GM18498 (cell line): ENCODE results near the gene KDM4B.

Source experiments
- ATAC-seq: cut with Tn5 transposase; IDR thresholded peaks from one replicate; pipeline ENCODE4 v1.9.1; 2021; ENCODE audit warnings: mild to moderate bottlenecking, moderate library complexity; ENCODE audit not compliant: unreplicated experiment

KDM4B gene

DNA sequence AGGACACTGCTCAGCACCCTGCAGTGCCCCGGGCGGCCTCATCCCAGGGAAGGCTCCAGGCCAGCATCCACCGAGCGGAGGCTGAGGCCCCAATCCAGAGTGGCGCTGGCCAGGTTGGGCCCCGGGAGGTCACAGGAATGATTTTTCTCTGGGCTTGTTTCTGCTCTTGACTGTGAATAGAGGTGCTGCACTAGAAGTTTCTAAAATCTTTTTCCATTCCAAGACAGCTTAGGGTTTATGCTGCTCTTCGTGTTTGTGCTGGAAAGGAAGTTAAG is 15.1 kb downstream of the KDM4B start:
- ATAC-seq = no peak

DNA sequence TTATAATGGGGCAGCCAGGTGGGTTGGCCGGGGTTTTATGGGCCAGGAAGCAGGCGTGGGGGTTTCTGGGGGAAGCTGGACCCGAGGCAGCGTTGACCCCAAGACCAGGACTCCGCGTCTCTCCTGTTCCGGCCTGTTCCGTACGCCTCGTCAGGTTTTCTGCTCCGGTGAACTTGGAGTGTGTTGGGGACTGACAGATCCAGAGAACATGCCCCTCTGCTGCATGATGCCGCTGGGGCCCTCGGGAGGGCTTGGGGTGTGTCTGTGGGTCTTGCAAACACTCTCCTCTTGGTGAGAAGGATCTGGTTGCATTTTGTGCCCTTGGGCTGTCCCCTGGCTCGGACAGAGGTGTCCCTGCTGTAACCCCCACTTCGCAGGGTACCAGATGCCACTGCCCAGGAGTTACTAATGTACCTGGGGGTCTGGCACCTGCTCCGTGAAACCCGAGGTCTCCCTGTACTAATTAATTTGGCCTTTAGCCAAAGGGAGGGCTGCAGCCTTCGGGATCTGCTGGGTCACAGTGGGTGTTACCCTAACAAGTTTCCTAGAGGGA is 15.6 kb downstream of the KDM4B start:
- ATAC-seq = no peak

DNA sequence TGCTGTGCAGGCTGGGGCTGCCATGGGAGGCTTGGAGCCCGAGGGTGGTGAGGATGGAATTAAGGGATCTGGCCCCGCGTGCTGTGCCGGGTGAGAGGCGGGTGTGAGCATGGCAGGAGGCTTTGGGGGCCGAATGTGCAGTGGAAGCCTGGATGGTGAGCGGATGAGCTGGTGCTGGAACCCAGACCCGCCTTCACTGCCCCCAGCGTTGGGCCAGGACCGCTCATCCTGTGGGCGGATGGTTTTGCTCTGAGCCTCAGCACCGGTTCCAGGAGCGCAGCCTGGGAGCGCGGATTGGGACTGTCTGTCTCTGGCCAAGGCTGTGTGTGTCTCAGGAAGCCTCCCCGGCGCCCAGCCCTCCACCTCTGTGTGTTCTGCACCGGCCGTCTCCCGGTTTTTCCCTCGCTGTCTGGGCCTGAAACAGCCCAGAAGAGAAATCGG is 16.7 kb downstream of the KDM4B start:
- ATAC-seq = no peak

DNA sequence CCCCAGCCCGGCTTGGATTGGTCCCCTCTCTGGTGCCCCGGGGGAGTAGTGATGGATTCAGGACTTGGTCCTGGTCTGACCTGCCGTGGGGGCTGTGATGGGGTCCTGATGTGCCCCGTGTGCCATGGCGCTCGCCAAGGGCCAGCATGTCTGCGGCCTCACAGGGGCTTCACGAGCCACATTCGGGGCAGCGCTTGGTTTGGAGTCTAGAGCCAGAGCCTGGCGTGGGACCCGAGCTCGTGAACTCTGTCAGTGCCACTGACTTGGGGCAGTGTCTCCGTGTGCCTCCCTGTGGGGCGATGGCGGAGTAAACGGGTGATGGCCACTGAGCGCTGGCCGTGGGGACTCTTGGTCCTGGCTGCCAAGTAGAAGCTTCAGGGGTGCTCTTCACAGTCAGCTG is 17.1 kb downstream of the KDM4B start:
- no peak for ATAC-seq

DNA sequence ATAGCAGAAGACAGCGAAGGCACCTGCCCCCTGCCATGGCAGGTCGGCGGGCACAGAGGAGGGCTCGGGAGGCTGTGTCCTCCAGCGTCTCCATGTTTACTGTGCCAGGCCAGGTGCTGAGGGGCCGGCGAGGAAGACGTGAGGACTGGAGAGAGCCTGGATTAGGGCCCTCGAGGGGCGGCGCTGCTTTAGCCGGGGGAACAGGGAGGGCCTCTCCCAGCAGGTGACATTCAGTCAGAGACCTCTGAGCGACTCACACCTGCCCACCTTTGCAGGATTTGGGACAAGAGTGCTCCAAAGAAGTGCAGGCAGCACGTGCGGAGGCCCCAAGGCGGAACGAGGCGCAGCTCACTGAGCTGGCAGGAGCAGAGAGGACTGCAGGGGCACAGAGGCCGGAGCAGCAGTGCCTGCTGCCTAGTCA is 17.6 kb downstream of the KDM4B start:
- ATAC-seq = no peak

DNA sequence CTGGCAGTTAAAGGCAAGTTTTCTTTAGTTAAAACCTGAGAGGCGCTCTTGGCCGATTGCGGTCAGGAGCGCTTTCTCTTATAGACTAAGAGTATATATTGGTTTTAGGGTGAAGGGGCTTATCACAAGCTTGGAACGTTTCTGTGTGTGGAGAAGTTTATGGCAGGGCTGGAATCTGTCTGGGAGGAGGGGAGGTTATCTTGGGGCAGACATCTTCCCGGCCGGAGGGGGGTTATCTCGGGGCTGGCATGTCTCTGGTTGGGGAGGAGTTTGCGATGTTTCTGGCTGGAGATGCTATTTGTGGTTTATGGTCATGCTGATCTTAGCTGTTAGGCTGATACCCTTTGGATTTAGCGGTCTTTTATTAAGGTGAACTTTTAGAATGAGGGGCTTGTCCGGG is 18.3 kb downstream of the KDM4B start:
- ATAC-seq = no peak

DNA sequence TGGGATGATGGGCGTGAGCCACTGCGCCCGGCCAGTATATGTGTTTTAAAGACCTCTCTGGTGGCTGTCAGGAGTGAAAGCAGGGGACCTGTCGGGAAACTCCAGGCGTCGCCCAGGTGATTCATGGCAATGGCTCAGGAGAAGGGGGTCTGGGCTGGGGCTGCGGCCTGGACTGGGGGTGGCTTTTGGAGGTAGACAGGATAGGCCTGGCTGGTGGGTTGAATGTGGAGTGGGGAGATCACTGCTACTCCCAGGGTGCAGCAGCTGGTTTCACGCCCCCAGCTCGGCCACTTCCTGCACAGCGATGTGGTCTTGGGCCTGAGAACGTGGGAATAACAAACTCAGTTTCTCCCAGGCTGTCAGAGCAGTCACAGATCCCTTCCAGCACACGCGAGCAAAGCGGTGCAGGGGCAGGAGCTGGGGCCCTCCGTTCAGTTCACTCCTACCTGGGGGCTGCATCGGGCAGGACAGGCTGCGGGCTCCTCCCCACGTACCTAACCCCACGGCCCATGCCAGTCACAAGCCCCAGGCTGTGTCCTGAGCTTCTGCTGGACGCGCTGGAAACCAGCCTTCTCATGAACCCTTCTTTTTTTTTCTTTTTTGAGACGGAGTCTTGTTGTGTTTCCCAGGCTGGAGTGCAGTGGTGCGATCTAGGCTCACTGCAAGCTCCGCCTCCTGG is 18.9 kb downstream of the KDM4B start:
- no peak for ATAC-seq

DNA sequence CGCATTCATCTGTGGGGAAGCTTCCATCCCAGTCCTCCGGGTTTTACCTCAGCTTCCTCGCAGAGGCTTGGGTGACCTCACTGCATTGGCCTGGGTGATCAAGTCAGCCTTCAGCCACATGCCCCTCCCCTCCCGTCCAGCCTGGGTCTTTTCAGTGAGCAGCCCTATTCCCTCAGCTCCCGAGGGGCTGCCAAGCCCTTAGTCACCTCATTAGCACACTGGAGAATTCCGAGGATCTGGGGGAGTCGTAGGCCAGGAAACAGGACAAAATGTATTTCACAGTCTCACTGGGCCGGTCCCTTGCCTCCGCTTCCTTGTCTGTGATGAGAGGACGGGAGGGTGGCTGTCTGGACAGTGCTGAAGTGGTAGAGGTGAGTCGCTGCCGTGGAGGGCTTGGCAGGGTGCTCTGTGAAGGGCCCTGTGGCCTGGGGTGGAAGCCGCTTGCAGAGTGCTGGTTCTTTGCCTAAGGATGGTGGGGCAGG is 19.9 kb downstream of the KDM4B start:
- no peak for ATAC-seq

DNA sequence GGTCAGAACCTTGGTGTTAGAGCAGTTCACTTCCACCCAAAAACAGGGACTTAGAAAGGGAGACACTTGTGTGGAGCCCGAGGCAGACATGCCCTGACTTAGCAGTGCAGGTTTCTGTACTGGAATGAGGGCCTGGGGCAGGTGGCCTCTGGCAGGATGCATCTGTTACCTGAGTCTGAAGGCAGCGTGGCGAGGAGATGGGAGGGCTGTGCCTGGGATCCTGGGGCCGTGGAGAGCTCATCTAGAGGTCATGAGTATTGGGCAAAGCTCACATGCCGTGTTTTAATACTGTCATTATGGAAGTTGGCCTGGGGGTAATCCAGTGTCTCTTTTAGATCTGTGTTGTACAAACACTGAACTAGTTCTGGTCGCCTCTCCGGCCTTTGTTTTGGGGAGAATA is 21.4 kb downstream of the KDM4B start:
- ATAC-seq = no peak

DNA sequence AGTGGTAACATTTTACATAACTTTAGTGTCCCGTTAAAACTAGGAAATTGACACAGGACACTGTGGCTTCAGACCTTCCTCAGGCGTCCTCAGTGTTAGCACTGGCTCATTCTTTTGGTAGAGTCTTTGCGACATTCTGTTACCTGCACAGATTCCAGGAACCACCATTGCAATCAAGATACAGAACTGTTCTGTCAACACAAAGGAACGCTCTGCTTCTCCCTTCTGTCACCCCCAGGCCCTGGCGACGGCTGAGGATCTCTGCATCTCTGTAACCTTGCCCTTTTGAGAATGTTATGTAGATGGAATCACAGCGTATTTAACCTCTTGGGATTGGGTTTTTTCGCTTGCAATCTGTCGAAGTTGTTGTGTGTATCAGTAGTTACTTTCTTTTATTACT is 22.6 kb downstream of the KDM4B start:
- no peak for ATAC-seq

DNA sequence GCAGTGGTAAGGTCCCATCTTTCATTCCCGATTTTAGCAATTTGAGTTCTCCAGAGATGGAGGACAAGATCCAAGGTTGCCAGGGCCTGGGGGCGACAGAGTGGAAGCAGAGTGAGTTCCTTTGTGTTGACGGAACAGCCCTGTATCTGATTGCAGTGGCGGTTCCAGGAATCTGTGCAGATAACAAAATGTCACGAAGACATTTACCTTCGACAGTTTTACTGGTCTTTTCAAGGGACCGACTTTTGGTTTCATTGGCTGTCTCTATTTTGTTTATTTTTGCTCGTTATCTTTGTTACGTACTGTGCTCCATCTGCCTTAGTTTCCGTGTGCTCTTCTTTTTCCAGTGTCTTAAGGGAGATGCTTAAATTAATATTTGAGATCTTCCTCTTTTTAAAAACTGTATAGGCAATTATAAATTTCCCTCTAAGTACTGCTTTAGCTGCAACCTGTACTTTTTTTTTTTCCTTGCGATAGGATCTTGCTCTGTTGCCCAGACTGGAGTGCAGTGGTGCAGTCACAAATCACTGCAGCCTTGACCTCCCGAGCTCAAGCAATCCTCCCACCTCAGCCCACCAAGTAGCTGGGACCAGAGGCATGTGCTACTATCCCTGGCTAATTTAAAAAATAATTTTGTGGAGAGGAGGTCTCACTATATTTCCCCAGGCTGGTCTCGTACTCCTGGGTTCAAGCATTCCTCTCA is 23.2 kb downstream of the KDM4B start:
- no peak for ATAC-seq

DNA sequence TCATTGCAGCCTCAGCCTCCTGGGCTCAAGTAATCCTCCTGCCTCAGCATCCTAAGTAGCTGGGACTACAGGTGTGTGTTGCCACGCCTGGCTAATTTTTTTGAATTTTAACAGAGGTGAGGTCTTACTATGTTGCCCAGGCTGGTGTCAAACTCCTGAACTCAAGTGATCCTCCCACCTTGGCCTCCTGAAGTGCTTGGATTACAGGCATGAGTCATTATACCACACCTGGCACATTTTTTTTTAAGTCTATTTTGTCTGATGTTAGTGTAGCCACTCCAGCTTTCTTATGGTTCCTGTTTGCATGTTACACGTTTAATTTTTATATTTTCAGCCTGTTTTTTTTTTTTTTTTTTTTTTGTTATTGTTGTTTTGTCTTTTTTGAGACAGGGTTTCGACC is 24.8 kb downstream of the KDM4B start:
- no peak for ATAC-seq

DNA sequence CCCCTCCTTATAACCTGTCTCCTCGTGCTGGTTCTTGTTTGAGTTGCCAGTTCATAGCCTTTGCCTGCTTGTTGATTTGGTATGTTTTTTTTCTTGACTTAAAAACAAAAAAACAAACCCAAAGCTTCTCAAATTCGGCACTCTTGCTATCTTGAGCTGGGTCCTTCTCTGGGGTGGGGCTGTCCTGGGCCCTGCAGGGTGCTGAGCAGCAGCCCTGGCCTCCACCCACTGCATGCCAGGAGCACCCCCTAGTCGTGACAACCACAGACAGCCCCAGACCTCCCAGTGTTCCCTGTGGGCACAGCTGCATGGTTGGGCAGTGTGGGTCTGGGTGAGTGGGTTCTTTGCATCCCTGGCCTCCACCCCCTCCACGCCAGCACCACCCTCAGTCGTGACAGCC is 27.8 kb downstream of the KDM4B start:
- no peak for ATAC-seq

DNA sequence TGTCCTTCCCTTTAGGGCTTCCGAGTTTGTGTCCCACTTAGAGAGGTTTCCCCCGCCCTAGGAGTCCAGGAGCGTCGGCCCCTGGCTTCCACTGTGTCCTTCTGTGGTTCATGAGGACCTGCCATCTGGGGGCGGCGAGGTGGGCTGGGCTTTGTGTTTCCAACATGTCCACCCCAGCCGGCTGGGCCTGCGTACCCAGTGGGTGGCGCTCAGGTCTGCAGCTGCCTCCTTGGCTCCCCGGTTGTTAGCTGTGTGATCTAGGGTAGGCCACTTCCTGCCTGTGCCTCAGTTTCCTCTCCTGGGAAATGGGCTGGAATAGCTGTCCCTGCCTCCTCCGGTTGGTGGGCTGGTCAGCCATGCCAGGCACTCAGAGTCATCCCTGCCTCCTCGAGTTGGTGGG is 28.4 kb downstream of the KDM4B start:
- no peak for ATAC-seq

DNA sequence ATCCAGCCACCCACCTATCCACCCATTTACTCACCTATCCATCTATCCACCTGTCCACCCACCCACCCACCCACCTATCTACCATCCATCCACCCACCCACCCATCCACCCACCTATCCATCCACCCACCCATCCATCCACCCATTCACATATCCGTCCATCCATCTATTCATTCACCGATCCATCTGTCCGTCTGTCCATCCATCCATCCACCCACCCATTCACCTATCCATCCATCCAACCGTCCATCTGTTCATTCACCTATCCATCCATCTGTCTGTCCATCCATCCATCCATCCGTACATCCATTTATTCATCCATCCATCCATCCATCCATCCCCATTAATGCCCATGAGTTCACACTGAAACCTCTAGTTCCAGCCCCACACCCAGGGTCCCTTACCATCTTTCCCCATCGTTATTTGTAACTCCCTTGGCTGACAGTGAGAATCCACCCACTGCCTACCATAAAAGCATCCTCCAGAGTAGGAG is 31.3 kb downstream of the KDM4B start:
- ATAC-seq = no peak

DNA sequence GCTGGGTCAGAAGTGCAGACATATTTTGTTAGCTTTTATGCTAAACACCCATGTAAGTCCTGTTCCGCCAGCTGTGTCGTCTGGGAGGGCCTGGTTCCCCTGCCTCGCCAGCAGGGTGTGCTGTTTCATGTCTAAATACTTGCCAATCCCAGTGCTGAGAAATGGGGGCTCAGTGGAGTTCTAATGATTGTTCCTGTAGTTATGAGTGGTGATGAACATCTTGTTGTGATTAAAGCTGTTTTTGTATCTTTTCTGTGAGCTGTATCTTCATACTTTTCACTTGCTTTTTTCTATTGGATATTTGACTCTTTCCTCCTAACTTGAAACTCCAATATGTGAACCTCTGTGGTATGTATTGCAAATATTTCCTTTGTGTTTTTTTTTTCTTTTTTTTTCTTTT is 32.7 kb downstream of the KDM4B start:
- ATAC-seq = no peak

DNA sequence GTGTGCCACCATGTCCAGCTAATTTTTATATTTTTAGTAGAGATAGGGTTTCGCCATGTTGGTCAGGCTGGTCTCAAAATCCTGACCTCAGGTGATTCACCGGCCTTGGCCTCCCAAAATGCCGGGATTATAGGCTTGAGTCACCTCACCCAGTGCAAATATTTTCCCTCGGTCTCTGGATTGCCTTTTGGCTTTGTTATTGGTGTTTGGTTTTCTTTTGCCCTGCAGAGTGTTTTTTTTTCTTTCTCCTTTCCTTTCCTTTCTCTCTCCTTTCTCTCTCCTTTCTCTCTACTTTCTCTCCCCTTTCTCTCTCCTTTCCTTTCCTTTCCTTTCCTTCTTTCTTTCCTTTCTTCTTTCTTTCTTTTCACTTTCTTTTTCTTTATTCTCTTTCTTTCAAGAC is 33.2 kb downstream of the KDM4B start:
- ATAC-seq = no peak

DNA sequence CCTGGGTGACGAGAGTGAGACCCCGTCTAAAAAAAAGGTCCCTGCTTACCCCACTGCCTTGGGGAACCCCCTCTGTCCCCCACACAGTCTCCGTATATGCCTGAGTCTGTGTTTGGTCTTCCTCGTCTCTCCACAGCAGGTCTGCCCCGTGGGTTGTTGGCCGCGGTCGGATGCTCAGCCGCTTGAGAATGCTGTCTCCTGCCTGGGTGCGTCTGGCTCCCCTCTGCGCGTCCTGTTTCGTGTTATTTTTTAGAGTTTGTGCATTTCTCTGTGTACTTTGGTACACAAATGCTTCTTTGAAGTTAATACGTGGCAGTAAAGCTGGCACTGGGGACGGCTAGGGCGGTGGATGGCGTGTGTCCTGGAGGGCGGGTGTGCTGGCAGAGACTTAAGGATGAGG is 34.9 kb downstream of the KDM4B start:
- no peak for ATAC-seq

DNA sequence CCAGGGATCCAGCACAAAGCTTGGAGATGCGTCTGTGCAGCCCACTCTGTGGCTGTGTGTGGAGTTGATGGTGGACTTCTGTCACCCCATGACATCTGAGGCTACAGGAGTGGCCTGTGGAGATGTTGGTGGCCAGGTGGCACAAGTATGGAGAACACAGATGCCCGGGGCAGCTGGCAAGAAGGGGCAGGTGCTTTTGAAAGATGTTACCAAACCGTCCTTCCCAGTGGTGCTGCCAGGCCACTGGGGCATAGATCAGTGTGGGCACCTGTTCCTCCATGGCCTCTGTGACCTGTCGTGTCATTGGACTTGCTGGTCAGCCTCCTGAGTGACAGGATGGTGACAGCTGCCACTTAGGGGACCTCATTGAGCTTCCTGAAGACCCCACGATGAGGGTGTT is 36.2 kb downstream of the KDM4B start:
- no peak for ATAC-seq

DNA sequence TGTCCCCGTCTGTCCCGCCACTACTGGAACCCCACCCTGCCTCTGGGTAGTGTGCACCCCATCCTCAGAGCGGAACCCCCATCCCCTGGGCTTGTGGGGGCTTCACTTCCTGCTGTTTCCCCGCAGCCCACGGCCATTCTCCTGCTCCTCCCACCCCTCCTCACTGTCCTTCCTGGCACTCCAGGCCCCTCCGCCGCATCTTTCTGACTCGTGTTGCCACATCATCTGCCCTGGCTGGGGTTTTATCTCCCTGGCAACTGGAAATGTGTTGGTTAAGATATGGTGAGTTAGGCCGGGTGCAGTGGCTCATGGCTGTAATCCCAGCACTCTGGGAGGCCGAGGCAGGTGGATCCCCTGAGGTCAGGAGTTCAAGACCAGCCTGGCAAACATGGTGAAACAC is 37.3 kb downstream of the KDM4B start:
- ATAC-seq = no peak

DNA sequence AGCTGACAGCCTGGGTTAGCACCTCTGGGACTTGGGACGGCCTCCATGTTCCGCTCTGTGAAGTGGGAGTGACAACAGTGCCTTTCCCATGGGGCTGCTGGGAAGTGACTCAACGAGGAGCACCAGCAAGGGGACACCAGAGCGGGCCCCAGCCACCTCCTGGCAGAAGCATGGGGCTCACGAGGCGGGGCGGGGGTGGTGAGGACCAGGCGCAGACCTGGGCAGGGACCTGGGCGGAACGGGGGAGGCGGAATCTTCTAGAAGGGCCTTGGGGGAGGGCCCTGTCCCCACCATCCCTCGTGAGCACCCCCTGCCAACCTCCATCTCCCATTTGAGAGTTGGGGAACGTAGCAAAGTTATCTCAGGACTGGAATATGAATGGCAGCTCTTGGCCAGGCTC is 37.9 kb downstream of the KDM4B start:
- no peak for ATAC-seq

DNA sequence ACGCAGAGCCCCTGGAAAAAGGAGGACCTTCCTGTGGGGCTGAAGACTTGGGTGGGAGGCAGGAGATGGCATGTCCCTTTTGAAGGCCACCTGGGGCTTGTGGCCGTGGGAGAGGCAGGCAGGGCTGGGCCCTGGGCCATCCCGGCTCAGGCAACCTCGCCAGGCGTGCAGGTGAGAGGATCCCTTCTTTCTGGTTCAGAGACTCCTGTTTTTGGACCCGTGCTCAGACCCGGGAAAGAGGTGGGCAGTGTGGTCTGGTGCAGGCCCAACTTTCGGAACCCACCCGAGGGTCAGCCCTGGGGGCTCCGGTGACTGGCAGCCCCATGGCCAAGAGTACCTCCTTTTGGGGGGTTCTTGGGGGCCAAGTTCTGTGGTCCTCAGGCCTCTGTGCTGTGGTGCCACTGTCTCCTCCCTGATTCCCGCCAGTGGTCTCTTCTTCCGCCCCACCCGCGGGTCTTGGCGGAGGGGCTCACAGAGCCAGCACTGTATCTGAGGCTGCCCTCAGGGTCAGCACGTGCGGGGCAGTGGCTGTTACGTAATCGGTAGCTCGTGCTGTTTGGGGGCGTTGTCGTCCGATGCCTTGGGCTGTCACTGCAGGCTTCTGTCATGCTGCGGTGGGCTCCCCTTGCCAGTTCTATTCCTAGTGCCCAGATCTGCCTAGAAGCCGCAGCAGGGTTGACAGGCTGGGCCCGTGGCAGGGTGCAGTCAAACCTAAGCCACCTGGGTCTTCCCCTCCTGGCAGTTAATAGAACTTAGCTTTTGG is 42.7 kb downstream of the KDM4B start:
- ATAC-seq = no peak
